IPS-18c (cell line): ENCODE data around the gene PTPRT.

Source experiments
- H3K4me3 ChIP-seq: 2 replicates; pipeline ENCODE4 v1.7.0; 2013; ENCODE audit warnings: low read depth, mild to moderate bottlenecking, low read length, moderate library complexity; ENCODE audit not compliant: insufficient read depth
- H3K9me3 ChIP-seq: one replicate; pipeline ENCODE4 v1.6.1; 2013; ENCODE audit warnings: mild to moderate bottlenecking, low read length, moderate library complexity; ENCODE audit not compliant: control insufficient read depth, insufficient read depth

Gene PTPRT

DNA sequence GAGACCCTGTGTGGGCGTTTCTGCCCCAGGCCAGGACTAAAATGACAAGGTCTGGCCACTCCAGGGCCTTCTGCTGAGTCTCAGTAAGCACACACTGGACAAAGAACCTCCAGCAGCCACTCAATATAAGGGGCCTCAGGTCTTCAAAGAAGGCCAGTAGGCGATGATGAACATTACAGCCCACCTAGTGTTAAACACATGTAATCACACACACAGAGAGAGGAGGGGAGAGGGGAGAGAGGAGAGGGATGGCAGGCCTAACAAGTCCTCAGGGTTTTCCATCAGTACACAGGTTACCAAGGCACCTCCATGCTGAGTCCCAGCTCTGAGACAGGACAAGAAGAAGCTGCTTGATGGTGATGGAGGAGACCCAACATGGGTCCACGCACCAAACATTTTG is 325.6 kb downstream of the PTPRT start:
- Histone ChIP-seq H3K9me3 (peaks cover 2% of the 10 kb centered on the region), H3K4me3 (no peak overlapping the region)

DNA sequence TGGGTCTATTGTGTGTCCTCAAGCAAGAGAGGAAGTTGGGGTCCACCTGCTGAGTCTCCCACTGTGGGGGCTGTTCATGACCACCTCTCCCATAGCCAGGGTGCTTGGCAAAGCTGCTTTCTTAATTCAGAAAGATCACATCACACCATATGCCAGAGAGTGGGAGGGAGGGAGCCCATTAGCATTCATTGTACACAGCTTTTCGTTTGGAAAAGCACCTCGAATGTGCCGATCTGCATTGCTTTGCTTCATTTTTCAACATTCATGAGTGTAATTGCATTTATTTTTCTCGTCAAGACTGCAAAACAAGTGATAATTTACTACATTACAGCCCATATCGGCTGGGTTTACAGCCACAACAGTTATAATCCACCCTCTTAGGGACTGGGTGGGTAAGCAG is 327.3 kb downstream of the PTPRT start:
- Histone ChIP-seq H3K4me3 (no peak overlapping the region), H3K9me3 (no peaks in the 10 kb centered on the region)

DNA sequence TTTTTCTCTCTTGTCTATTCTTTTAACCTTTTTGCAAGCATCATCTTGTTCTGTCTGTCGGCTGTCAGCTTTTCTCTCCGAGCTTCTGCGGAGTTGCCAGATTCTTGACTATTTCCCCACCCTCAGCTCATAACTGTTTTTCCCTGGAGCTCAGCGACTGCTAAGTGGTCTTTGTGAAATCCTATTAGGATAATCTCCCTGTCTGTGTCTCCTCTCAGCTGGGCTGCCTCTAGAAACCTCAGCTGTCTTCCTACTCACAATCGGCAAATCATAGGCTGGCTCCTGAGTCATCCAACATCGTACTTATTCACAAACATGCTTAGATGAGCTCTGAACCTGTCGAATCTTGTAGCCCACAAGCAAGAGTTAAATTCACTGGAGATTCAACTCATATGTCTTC is 332.3 kb downstream of the PTPRT start:
- no peak overlapping the region for H3K4me3 ChIP-seq

DNA sequence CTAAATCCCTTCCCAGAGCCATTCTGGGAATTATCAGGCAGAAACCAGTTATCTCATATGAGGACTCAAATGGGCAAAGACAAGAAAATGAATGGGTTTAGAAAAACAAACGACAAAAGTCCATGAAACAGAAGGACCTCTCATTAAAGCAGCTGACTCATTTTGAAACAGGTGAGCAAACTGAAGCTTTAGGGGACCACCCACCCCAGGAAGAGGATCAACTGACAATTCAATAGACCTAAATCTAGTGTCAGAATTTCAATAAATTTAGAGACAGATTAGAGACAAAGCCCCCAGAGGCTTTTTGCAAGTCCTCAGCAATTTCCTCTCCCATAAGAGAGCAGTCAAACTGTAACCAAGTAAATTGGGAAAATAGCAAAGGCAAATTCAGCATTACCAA is 333.8 kb downstream of the PTPRT start:
- Histone ChIP-seq H3K4me3 (no peak overlapping the region), H3K9me3 (no peaks in the 10 kb centered on the region)

More for the DNA sequence above, 332.3 kb downstream of the PTPRT start:
- H3K9me3 ChIP-seq = no peaks in the 10 kb centered on the region

DNA sequence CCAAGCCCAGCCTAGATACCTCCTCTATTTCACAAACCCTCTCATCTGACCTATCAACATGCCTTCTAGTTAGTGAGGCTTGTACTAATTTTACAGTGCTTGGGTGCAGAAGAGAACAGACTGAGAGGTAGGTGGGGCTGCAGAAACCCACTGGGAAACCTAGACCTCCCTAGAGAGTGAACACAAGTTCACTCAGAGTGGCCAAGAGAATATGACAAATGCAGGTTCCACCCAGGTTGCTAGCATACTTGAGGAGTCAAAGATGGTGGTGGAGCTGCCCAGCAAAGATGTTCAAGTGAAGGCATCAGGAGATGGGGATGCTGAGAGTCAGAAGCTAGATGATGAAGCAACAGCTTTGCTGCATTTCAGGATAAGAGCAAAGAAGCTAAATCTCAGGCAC is 337.0 kb downstream of the PTPRT start:
- Histone ChIP-seq H3K9me3 (no peaks in the 10 kb centered on the region), H3K4me3 (no peak overlapping the region)

DNA sequence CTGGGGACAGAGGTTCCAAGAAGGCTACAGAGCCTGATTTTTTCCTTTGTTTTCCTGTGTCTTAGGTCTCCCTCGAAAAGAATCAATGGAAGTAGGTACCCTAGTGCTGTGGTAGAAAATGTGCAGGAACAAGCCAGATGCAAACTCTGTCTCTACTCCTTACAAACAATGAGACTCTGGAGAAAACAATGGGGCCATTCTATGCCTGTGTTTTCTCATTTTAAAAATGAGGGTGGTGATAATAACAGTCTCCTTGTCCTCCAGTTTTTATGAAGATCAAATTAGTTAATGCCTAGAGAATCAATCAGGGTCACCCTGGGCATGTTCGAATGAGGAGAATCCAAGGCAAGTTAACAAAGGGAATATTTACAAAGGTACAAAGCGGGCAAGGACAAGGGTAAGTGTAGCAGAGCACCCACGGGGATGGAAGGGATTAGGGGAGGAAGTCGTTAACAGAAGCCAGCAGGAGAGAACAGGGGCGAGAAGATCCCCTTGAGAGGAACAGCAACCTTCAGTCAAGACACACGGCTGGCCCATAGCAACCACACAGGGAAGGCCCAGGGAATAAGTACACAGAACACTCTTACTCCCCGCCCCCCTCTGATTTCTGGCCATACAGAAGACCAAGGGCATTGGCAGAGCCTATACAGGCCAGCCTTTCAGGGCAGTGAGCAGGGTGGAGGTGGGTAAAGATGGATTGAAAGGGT is 342.8 kb downstream of the PTPRT start:
- Histone ChIP-seq H3K9me3 (peaks cover 2% of the 10 kb centered on the region), H3K4me3 (no peak overlapping the region)

DNA sequence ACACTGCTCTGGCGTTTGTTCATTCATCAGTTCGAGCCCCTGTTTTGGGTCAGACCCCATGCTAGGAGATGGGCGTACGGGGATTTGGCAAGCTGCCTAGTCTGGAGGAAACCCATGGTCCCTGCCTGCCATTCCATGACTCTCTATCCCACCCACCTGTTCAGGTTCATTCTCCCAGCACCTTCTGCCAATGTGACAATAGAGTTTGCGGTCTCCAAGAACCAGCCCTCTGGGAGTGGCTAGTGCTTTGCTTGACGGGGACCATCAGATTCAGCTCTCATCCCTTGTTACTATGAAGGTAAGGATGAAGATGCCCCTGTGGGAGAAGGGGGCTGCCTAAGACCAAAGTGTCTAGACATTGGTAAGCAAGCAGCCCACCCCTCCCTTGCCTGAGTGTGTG is 345.0 kb downstream of the PTPRT start:
- Histone ChIP-seq H3K9me3 (peaks cover 2% of the 10 kb centered on the region), H3K4me3 (no peak overlapping the region)

DNA sequence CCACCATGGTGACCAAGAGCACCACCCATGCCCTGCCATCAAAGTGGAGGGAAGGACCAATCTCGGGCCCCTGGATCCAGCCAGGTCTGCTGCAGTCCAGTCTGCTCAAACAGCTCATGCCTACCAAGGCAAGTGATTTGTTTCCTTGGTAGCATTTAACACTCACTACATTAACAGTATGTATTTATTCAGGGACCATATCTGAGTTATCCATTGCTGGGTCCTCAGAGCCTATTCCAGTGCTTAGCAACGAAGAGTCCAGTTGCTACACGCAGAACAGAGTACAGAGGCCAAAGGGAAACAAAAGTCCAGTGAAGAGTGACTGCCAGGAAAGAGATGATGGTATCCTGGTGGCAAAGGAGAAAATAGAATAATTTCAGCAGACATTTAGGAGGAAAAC is 352.2 kb downstream of the PTPRT start:
- H3K4me3 ChIP-seq = no peak overlapping the region
- H3K9me3 ChIP-seq = no peaks in the 10 kb centered on the region

DNA sequence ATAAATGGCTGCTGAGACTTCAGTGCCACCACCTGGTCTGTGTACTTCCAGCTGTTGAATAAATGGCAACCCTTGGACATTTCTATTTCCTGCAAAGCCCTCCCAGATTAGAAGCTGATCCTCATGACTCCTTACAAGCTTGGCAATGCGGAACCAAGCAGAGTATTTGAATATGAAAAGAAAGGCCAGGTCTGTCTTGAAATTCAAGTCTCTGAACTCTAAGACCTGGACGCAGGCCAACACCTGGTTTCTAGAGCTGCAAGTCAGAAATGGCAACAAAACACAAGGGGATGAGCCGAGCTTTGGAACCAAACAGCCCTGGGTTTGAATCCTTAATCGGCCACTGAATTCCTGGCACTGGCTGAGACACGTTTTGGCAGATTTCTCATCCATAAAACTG is 353.4 kb downstream of the PTPRT start:
- no peak overlapping the region for H3K4me3 ChIP-seq
- H3K9me3 ChIP-seq = no peaks in the 10 kb centered on the region

DNA sequence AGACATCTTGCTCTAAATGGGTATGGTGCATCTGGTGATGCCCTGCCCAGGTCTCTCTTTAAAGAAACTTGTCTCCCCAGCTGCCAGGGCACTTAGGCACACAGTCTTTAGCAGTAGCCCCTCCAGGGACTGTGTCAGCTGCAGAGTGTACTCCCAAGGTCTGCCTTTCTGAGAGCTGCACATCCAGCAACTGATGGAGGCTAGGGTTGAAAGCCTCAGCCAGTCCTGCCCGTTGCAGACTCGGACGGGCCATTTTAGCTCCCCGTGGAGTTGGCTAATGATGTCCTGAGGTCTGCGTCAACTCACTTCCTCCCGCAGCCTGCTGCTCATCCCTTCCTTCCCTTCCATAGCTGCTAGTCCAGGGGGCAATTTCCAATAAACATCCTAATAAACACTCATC is 381.8 kb downstream of the PTPRT start:
- no peak overlapping the region for H3K4me3 ChIP-seq
- peaks cover 3% of the 10 kb centered on the region for H3K9me3 ChIP-seq

DNA sequence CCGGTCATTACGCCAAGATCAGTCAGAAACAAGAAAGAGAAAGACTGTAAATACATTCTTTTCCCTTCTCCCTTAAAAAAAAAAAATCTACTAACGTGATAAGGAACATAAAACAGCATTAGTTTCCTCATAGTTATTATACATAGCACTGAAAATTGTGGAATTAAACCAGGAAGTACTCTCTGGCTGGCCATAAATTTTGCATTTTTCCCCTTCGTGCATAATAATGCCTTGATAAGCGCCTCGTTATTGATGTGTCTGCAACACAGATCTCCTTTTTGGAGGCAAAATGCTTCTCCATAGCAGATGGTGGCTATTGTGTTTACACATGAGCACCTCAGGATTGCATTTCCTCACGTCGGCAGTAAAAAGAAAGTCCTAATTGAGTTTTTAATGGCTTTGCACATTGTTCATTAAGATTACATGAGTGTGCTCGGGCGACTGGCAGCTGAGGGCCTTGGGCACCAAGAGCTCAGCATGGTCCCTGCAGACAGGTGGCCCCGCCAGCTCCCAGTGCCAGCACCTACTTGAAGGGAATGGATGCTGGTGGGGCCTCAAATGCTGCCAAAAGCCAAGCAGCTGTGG is 394.5 kb downstream of the PTPRT start:
- Histone ChIP-seq H3K9me3 (no peaks in the 10 kb centered on the region), H3K4me3 (no peak overlapping the region)

DNA sequence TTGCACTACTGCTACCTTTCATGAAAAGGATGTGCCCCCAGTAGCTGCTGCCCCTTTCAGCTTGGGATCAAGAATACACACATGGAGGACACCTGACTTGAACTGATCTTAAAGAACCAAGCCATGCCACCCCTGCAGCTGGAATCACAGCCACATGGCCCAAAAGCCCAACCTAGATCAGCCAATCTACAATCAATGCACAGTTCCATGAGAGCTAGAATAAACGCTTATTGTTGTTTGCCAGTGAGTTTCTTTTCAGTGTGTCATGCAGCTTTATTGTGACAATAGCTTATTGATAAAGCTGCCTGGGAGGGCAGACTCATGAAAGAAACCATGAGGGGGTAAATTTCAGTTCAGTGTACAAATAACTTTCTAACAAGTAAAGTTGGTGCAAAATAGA is 397.7 kb downstream of the PTPRT start:
- Histone ChIP-seq H3K4me3 (no peak overlapping the region), H3K9me3 (no peaks in the 10 kb centered on the region)

DNA sequence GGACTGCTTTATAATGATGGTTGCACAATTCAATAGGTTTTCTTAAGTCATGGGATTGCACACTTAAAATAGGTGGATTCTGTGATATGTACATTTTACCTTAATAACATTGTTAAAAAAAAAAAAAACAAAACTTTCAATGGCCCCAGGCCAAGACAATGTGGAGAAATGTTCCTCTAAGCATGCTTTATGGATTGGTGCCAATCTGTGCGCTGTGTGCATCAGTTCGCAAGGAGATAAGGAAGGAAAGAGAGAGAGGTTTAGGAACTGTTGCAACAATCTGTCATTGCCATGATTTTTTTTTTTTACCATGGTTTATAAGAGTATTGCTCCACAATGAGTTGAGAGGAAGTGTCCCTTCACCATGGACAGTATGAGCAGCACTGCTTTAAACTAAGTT is 399.6 kb downstream of the PTPRT start:
- Histone ChIP-seq H3K9me3 (no peaks in the 10 kb centered on the region), H3K4me3 (no peak overlapping the region)

DNA sequence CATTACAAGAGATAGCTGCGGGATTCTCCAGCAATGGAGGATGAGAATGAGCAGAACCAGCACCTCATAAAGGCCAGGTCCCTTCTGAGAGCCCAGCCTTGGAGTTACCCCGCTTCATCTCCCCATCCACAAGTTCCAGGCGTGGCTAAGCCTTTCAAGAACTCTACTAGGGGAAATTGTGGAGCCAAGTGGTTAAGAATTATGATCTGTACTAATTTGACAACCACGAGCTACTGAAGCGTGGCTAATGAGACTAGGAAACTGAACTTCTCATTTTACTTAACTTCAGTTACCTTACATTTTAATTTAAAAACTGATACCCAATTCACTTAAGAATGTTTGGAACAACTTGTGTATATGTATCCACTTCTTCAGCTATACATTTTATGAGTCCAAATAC is 401.0 kb downstream of the PTPRT start:
- no peaks in the 10 kb centered on the region for H3K9me3 ChIP-seq
- H3K4me3 ChIP-seq = no peak overlapping the region

DNA sequence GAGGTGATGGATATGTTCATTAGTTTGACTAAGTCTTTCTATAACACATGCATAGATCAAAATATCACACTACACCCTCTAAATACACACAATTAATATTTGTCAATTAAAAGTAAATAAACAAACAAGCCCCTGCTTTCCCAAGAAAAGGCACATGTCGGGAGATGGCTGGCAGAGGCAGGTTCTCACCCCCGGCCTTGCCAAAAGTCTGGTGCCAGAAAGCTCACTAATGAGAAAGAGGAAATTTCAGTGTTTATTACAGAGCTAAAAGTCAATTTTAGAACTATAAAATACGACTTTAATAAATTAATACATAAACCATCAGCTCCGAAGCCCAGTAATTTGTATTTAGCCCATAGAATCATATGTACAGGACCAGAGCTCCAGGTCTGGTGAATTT is 404.7 kb downstream of the PTPRT start:
- Histone ChIP-seq H3K9me3 (no peaks in the 10 kb centered on the region), H3K4me3 (no peak overlapping the region)

DNA sequence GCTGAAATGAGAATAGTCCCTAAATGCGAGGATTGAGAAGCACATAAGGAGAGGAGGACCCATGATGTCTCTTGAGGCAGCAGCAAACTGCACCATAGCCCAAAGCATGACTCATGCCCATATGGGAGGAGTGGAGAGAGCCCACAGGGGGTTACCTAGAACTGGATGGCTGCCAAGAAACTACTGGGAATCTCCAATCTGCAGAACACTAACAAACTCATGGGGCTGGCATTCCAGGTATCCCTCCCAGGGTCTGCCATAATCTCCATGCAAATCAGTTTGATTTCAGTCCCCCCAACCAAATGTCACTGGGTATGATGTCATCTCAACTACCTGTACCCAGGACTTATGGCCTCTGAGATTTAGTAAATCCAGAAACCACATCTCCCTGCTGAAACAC is 410.5 kb downstream of the PTPRT start:
- H3K9me3 ChIP-seq = no peaks in the 10 kb centered on the region
- no peak overlapping the region for H3K4me3 ChIP-seq

DNA sequence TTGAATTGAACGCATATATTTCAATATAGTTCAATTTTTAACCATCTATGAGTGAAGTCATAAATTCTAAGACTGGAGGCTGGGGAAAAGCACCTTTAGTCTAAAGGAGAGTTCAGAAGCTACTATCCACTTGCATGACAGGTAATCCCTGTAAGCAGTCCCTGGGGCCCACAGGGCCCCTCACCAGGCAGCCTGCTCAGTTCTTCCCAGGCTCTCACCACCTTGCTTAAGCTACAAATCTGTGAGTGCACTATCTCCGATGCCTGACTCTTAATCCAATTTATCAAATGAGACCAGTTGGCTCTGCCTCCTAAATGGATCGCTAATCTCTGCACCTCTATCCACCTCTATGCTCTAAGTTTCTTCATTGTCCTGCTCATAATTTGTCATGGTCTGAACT is 413.8 kb downstream of the PTPRT start:
- no peak overlapping the region for H3K4me3 ChIP-seq
- no peaks in the 10 kb centered on the region for H3K9me3 ChIP-seq

DNA sequence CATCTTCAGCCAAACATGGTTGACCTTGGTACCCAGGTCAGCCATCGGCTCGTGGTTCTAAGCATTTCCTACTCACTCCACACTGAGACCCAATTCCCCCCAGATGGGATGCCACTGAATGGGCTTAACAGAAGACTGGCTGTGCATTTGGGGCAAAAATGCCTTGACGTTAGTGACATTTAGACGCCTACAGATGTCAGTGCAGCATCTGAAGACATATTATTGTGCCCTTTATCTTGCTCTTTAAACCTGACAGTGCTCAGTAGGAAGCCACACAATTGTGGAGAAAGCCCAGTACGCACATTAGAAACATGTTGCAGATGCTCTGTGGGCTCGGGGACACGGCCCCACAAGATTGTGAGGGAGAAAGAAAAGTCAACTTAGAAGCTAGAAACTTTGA is 414.7 kb downstream of the PTPRT start:
- no peaks in the 10 kb centered on the region for H3K9me3 ChIP-seq
- no peak overlapping the region for H3K4me3 ChIP-seq

DNA sequence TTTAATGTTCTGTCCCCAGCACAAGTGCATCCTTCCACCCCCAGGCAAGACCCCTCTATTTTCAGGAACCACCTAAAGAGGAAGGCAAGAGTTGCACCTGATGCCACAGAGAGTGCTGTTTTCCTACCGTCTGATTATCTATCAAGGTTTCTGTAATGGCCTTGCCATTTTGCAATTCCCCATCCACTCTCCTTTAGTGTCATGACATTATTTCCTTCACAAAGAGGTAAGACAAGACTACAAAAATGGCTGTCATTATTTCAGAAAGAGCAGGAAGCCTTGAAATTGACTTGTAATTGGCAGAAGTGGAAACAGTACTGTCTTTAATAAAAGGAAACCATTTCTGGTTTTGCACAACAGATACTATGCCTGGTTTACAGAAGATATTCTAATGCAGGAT is 426.7 kb downstream of the PTPRT start:
- no peak overlapping the region for H3K4me3 ChIP-seq
- H3K9me3 ChIP-seq = no peaks in the 10 kb centered on the region
